ENCODE measurements around the gene UGT3A2. TPM values are rescaled to one million over a fixed set of nuclear protein-coding genes. Genes with fewer than 3 reads are reported as not detected.

The UGT3A2 gene
- total and polyA plus RNA-seq, 2 of the 8 experiments (the other 6 are each of a cell fraction or from before 2014, with no cell fraction given), result 19.4 to 28.8 TPM

GRCh38 chr5:36089989-36090388, 23.3 kb upstream of the UGT3A2 start (continued):
- TF ChIP-seq CTCF (IDR thresholded peaks at IDR 0.05; ENCODE audit: control extremely low read depth in 1 of 3, insufficient read depth in 1 of 3, low read depth in 1 of 3, low read length in 3 of 3), result peak; percentile 28 to 75 (median 53)
- no peak for TF ChIP-seq GTF2F1 (IDR thresholded peaks at IDR 0.05; ENCODE audit: borderline replicate concordance, low read depth, low read length)

Measured in H1 (cell line).